Hair follicle dermal papilla cell (primary cell): ENCODE data around the gene HSPB3. TPM values are rescaled to one million over a fixed set of nuclear protein-coding genes. Genes with fewer than 3 reads are reported as not detected.

ENCODE experiments used
- total RNA-seq: library from RNA; depleted of rRNA; stranded (reverse); fragments of >200 nt; gene quantifications from 2 replicates; pipeline ENCODE4 v1.2.3, GENCODE V29; 2012

The HSPB3 gene
- total RNA-seq: 5.8 and 10.1 TPM in 2 replicates

DNA sequence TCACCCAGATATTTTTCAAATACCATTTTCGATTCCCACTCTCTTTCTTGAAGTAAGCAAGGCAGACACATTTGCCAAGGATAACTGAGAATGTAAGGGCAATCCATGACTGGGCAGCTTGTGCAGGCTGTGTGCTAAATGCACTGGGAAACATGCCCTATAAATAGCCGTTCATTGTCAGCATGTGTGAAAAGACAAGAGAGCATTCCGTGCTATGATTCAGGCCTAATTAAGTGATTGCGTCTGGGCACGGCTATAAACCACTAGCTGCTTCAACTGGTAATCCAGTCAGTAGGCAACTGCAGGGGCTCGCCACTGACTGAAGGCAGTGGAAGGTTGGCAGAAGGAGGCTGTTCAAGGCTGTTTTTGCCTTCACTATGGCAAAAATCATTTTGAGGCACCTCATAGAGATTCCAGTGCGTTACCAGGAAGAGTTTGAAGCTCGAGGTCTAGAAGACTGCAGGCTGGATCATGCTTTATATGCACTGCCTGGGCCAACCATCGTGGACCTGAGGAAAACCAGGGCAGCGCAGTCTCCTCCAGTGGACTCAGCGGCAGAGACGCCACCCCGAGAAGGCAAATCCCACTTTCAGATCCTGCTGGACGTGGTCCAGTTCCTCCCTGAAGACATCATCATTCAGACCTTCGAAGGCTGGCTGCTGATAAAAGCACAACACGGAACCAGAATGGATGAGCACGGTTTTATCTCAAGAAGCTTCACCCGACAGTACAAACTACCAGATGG lies at the start of gene HSPB3:
Gene HSPB3, plus strand, starts transcription at position 287 of the 745 bp plus-strand sequence. Its CDS starts 91 bp downstream, at position 378.

Other genes starting within 250 kb of the HSPB3 start
- gene ARL15, start 145.1 kb upstream of the HSPB3 start, total RNA-seq: 19.5 and 23.7 TPM in 2 replicates
- 174 and 217 TPM in 2 replicates for gene SNX18, start 62.1 kb downstream of the HSPB3 start, total RNA-seq